IMR-90 (cell line): ENCODE data around the gene SLC31A2. TPM values are rescaled to one million over a fixed set of nuclear protein-coding genes. Genes with fewer than 3 reads are reported as not detected.

Source experiments
- ATAC-seq: fragments of 200-7000 bp; cut with Tn5 transposase; 2 replicates; pipeline ENCODE4 v1.9.1; 2020; ENCODE audit warnings: low read depth, mild to moderate bottlenecking, moderate library complexity
- BruUV-seq: library from RNA; stranded (reverse); fragments of 400-500 nt; replicated peaks from 2 replicates; lab custom pipeline; 2021; lab: Mats Ljungman, UMichigan
- CTCF ChIA-PET: fragments of 300-600 bp; formaldehyde crosslinking; extraction: SDS; loops from one replicate; lab custom pipeline; 2021; ENCODE audit warnings: antibody characterized with exemption; lab: Yijun Ruan, JAX
- POLR2A ChIA-PET: fragments of 300-600 bp; sonication (Branson Sonifier 250); formaldehyde crosslinking; loops from one replicate; lab custom pipeline; 2022; ENCODE audit warnings: antibody characterized with exemption; ENCODE audit not compliant: unreplicated experiment; lab: Charles Lee
- DNase-seq: peaks from one replicate; pipeline ENCODE4 v3.0.0; 2013
- H2AFZ ChIP-seq: replicated peaks from 2 replicates; pipeline ENCODE3; 2013; ENCODE audit warnings: low read length, mild to moderate bottlenecking; ENCODE audit not compliant: poor library complexity
- H2AK5ac ChIP-seq: 2 replicates; pipeline ENCODE4 v1.6.1; 2013; ENCODE audit warnings: low read depth, low read length, inconsistent platforms
- H2AK9ac ChIP-seq: replicated peaks from 2 replicates; pipeline ENCODE3; 2013; ENCODE audit warnings: mild to moderate bottlenecking, low read depth, low read length, moderate library complexity; ENCODE audit not compliant: poor library complexity
- H2BK120ac ChIP-seq: 2 replicates; pipeline ENCODE4 v1.6.1; 2013; ENCODE audit warnings: low read depth, low read length, inconsistent platforms
- H2BK15ac ChIP-seq: 3 replicates; pipeline ENCODE4 v1.6.1; 2013; ENCODE audit warnings: low read depth, low read length, inconsistent platforms
- H2BK20ac ChIP-seq: 2 replicates; pipeline ENCODE4 v1.6.1; 2013; ENCODE audit warnings: low read depth, mild to moderate bottlenecking, inconsistent platforms, low read length, moderate library complexity
- H2BK5ac ChIP-seq: 2 replicates; pipeline ENCODE4 v1.6.1; 2013; ENCODE audit warnings: mild to moderate bottlenecking, low read depth, low read length, inconsistent platforms; ENCODE audit not compliant: poor library complexity, severe bottlenecking
- H3K14ac ChIP-seq: replicated peaks from 2 replicates; pipeline ENCODE4 v1.6.1; 2013; ENCODE audit warnings: low read depth, low read length, inconsistent platforms
- H3K18ac ChIP-seq: 2 replicates; pipeline ENCODE4 v1.6.1; 2013; ENCODE audit warnings: low read depth, low read length, control low read depth
- H3K23ac ChIP-seq: 2 replicates; pipeline ENCODE4 v1.6.1; 2013; ENCODE audit warnings: low read depth, low read length, inconsistent platforms
- H3K27ac ChIP-seq: 2 replicates; pipeline ENCODE4 v1.5.1; 2013; ENCODE audit warnings: mild to moderate bottlenecking, control low read depth, low read length; ENCODE audit not compliant: insufficient read depth
- H3K27me3 ChIP-seq: 2 replicates; pipeline ENCODE4 v1.6.1; 2013; ENCODE audit warnings: low read length; ENCODE audit not compliant: control insufficient read depth, insufficient read depth
- H3K36me3 ChIP-seq: 2 replicates; pipeline ENCODE4 v1.6.1; 2013; ENCODE audit warnings: low read length, mixed read lengths; ENCODE audit not compliant: control insufficient read depth, insufficient read depth
- H3K4ac ChIP-seq: 2 replicates; pipeline ENCODE4 v1.6.1; 2013; ENCODE audit warnings: low read depth, low read length, inconsistent platforms
- H3K4me1 ChIP-seq: 2 replicates; pipeline ENCODE4 v1.6.1; 2013; ENCODE audit warnings: low read length, mixed read lengths; ENCODE audit not compliant: control insufficient read depth, insufficient read depth
- H3K4me2 ChIP-seq: 2 replicates; pipeline ENCODE4 v1.6.1; 2013; ENCODE audit warnings: low read depth, mild to moderate bottlenecking, control low read depth, low read length, moderate library complexity
- H3K4me3 ChIP-seq: 2 replicates; pipeline ENCODE4 v1.5.1; 2013; ENCODE audit warnings: low read depth, mild to moderate bottlenecking, control low read depth, low read length, moderate library complexity; ENCODE audit not compliant: insufficient read depth
- H3K56ac ChIP-seq: 2 replicates; pipeline ENCODE4 v1.6.1; 2013; ENCODE audit warnings: low read length, inconsistent platforms; ENCODE audit not compliant: insufficient read depth; ENCODE audit errors: extremely low read depth
- H3K79me1 ChIP-seq, 2 experiments: 2 replicates each; pipeline ENCODE4 v1.6.1; 2013; ENCODE audit warnings: low read length in 2 of 2, inconsistent platforms in 1 of 2, low read depth in 1 of 2
- H3K9ac ChIP-seq: 2 replicates; pipeline ENCODE4 v1.6.1; 2013; ENCODE audit warnings: low read depth, low read length, control low read depth
- H3K9me1 ChIP-seq: 2 replicates; pipeline ENCODE4 v1.6.1; 2013; ENCODE audit warnings: low read length, inconsistent platforms; ENCODE audit not compliant: insufficient read depth
- H3K9me3 ChIP-seq: 2 replicates; pipeline ENCODE4 v1.6.1; 2013; ENCODE audit warnings: low read length; ENCODE audit not compliant: control insufficient read depth, insufficient read depth
- H4K20me1 ChIP-seq: 2 replicates; pipeline ENCODE4 v1.6.1; 2013; ENCODE audit warnings: low read length, inconsistent platforms; ENCODE audit not compliant: insufficient read depth
- H4K5ac ChIP-seq: 2 replicates; pipeline ENCODE4 v1.6.1; 2013; ENCODE audit warnings: mild to moderate bottlenecking, low read depth, low read length, control low read depth
- H4K8ac ChIP-seq, 2 experiments: 2 replicates each; pipeline ENCODE4 v1.6.1; 2013; ENCODE audit warnings: low read depth in 2 of 2, low read length in 2 of 2, control low read depth in 1 of 2, inconsistent platforms in 1 of 2
- H4K91ac ChIP-seq: 2 replicates; pipeline ENCODE4 v1.6.1; 2013; ENCODE audit warnings: low read depth, low read length, inconsistent platforms; ENCODE audit not compliant: insufficient read depth
- BHLHE40 ChIP-seq: fragments of 150-350 bp; IDR thresholded peaks from 2 replicates; pipeline ENCODE4 v1.6.1; 2016; ENCODE audit warnings: mild to moderate bottlenecking, low read depth, low read length
- CEBPB ChIP-seq: IDR thresholded peaks from 2 replicates; pipeline ENCODE4 v1.6.1; 2012; ENCODE audit warnings: low read depth, low read length, improper control_type of control experiment
- CHD1 ChIP-seq: IDR thresholded peaks from 2 replicates; pipeline ENCODE4 v1.6.1; 2012; ENCODE audit warnings: low read depth, low read length, improper control_type of control experiment
- FOS ChIP-seq: fragments of 150-350 bp; IDR thresholded peaks from 2 replicates; pipeline ENCODE4 v1.6.1; 2016; ENCODE audit warnings: low read depth, low read length
- MAFK ChIP-seq: IDR thresholded peaks from 2 replicates; pipeline ENCODE4 v1.6.1; 2012; ENCODE audit warnings: low read depth, low read length, improper control_type of control experiment
- MAZ ChIP-seq: IDR thresholded peaks from 2 replicates; pipeline ENCODE4 v1.6.1; 2012; ENCODE audit warnings: low read depth, mild to moderate bottlenecking, low read length, improper control_type of control experiment, moderate library complexity, borderline replicate concordance
- MXI1 ChIP-seq: IDR thresholded peaks from 2 replicates; pipeline ENCODE4 v1.6.1; 2012; ENCODE audit warnings: low read depth, mild to moderate bottlenecking, low read length, moderate library complexity, borderline replicate concordance
- NFE2L2 ChIP-seq: fragments of 150-350 bp; IDR thresholded peaks from 2 replicates; pipeline ENCODE4 v1.6.1; 2016; ENCODE audit warnings: low read depth, mild to moderate bottlenecking, low read length
- POLR2A ChIP-seq: IDR thresholded peaks from 2 replicates; pipeline ENCODE4 v1.6.1; 2012; ENCODE audit warnings: mild to moderate bottlenecking, low read depth, low read length
- RAD21 ChIP-seq: IDR thresholded peaks from 2 replicates; pipeline ENCODE4 v1.6.1; 2012; ENCODE audit warnings: low read length, improper control_type of control experiment
- RCOR1 ChIP-seq: IDR thresholded peaks from 2 replicates; pipeline ENCODE4 v1.6.1; 2012; ENCODE audit warnings: mild to moderate bottlenecking, low read length, improper control_type of control experiment; ENCODE audit not compliant: insufficient replicate concordance
- SMC3 ChIP-seq: fragments of 150-350 bp; IDR thresholded peaks from 2 replicates; pipeline ENCODE4 v1.6.1; 2016; ENCODE audit warnings: low read depth, mild to moderate bottlenecking, antibody characterized with exemption, low read length, moderate library complexity
- WGBS, 2 experiments: methylation state at CpG; one replicate each; pipeline versions ENCODE4 v1.1.5 to v1.1.7; 2013; ENCODE audit warnings: missing lambda C conversion rate in 2 of 2; ENCODE audit not compliant: insufficient read length in 1 of 2; ENCODE audit errors: extremely low coverage in 2 of 2; 5-methylcytosine and 5-hydroxymethylcytosine counted together
- dilution Hi-C: fragments of 300-500 bp; cut with HindIII; formaldehyde crosslinking; loops from one replicate; pipeline ENCODE4 v1.14.3; 2018; ENCODE audit warnings: low sequenced_read_pairs; ENCODE audit not compliant: unreplicated experiment
- in situ Hi-C: fragments of 300-500 bp; cut with MboI; formaldehyde crosslinking; loops from 3 replicates; pipeline ENCODE4 v1.14.3; 2019; ENCODE audit warnings: low sequenced_read_pairs, inconsistent platforms, mixed read lengths
- intact Hi-C: fragments of 100-400 bp; cut with micrococcal nuclease; formaldehyde crosslinking; loops from 2 replicates; pipeline ENCODE4 v1.10.0; 2022
- polyA plus RNA-seq, 3 experiments: library from polyadenylated mRNA; depleted of rRNA; stranded (reverse); fragments of >200 nt; gene quantifications; 2 replicates each; pipeline ENCODE4 v1.2.3, GENCODE V29; 2012; ENCODE audit warnings: low replicate concordance in 1 of 3
- total RNA-seq: library from RNA; depleted of rRNA; stranded (reverse); fragments of >200 nt; gene quantifications from 2 replicates; pipeline ENCODE4 v1.2.3, GENCODE V29; 2012
- TF ChIP-seq, protein P1 (sequence below): conservative IDR thresholded peaks from 2 replicates; pipeline ENCODE4 v1.5.1; 2012; ENCODE audit warnings: mild to moderate bottlenecking, low read depth, low read length, improper control_type of control experiment
- TF ChIP-seq, protein P2 (sequence below): fragments of 150-350 bp; IDR thresholded peaks from 2 replicates; pipeline ENCODE4 v1.6.1; 2016; ENCODE audit warnings: low read depth, mild to moderate bottlenecking, low read length, moderate library complexity, borderline replicate concordance

The SLC31A2 gene
- total and polyA plus RNA-seq, 2 of the 4 experiments (the other 2 are of a cell fraction) = 5.1 to 7.2 TPM

DNA sequence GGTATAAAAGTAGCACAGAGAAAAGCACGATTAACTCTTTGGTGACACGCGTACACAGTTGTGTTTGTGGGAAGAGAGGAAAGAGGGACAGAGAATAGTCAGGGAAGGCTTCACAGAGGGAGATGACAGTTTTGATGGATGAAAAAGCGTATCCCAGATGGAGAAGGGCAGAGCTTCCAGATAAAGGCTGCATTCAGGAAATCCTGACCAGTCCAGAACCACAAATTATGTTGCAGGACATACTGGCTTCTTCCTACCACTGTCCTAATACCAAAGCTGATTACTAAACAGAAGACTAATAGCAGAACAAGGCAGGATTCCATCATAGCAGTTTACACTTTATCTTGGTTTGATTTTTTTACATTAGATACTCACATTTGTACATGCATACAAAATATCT lies 34.5 kb downstream of the SLC31A2 start:
- WGBS, 2 experiments = 94% methylated on average over 3 of the region's 4 CpGs; no CpG with 5 or more reads in 1 of the 2 experiments
- H3K23ac ChIP-seq = no peak overlapping the region
- no peak overlapping the region for H3K4me2 ChIP-seq
- H3K4me3 ChIP-seq = no peak overlapping the region
- TF ChIP-seq MXI1 = no peak
- no peak for TF ChIP-seq SMC3
- no peak for TF ChIP-seq POLR2A
- no peak for TF ChIP-seq RCOR1
- TF ChIP-seq, protein P1, sequence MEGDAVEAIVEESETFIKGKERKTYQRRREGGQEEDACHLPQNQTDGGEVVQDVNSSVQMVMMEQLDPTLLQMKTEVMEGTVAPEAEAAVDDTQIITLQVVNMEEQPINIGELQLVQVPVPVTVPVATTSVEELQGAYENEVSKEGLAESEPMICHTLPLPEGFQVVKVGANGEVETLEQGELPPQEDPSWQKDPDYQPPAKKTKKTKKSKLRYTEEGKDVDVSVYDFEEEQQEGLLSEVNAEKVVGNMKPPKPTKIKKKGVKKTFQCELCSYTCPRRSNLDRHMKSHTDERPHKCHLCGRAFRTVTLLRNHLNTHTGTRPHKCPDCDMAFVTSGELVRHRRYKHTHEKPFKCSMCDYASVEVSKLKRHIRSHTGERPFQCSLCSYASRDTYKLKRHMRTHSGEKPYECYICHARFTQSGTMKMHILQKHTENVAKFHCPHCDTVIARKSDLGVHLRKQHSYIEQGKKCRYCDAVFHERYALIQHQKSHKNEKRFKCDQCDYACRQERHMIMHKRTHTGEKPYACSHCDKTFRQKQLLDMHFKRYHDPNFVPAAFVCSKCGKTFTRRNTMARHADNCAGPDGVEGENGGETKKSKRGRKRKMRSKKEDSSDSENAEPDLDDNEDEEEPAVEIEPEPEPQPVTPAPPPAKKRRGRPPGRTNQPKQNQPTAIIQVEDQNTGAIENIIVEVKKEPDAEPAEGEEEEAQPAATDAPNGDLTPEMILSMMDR = no peak
- TF ChIP-seq NFE2L2 = no peak
- TF ChIP-seq, protein P2, sequence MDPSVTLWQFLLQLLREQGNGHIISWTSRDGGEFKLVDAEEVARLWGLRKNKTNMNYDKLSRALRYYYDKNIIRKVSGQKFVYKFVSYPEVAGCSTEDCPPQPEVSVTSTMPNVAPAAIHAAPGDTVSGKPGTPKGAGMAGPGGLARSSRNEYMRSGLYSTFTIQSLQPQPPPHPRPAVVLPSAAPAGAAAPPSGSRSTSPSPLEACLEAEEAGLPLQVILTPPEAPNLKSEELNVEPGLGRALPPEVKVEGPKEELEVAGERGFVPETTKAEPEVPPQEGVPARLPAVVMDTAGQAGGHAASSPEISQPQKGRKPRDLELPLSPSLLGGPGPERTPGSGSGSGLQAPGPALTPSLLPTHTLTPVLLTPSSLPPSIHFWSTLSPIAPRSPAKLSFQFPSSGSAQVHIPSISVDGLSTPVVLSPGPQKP = no peak
- no peak for TF ChIP-seq CHD1
- no peak for TF ChIP-seq CEBPB
- TF ChIP-seq BHLHE40 = no peak
- TF ChIP-seq FOS = no peak
- no peak for TF ChIP-seq MAFK
- no peak for TF ChIP-seq RAD21
- TF ChIP-seq MAZ = no peak
- ChIA-PET POLR2A (interaction anchor here (0.5 kb wide), 1 partner anchor 18 kb away, joined by 3 read pairs; no protein-coding TSS in a partner anchor), CTCF (no interaction called here)
- DNase-seq = no peak
- H3K4ac ChIP-seq = no peak overlapping the region
- BruUV-seq = no TSS peak
- H3K14ac ChIP-seq = no peak overlapping the region
- H4K8ac ChIP-seq = no peak overlapping the region
- dilution Hi-C loops (no loop called here), intact Hi-C loops (no loop called here), in situ Hi-C loops (no loop called here)
- H3K9me3 ChIP-seq = no peaks in the 10 kb centered on the region
- H3K9ac ChIP-seq = no peak overlapping the region
- no peak overlapping the region for H3K18ac ChIP-seq
- no peak overlapping the region for H2BK15ac ChIP-seq
- no peak overlapping the region for H2AK5ac ChIP-seq
- peaks cover 23% of the 10 kb centered on the region for H3K36me3 ChIP-seq
- H4K20me1 ChIP-seq = no peaks in the 10 kb centered on the region
- no peak overlapping the region for H4K91ac ChIP-seq
- H4K5ac ChIP-seq = no peak overlapping the region
- H3K27me3 ChIP-seq = no peaks in the 10 kb centered on the region
- H3K4me1 ChIP-seq = peaks cover 6% of the 10 kb centered on the region
- H3K79me1 ChIP-seq = peaks cover 4 to 20% of the 10 kb centered on the region in 2 experiments
- ATAC-seq = no peak
- no peak overlapping the region for H2AK9ac ChIP-seq
- no peak overlapping the region for H2BK20ac ChIP-seq
- no peak overlapping the region for H3K56ac ChIP-seq
- H3K27ac ChIP-seq = no peak overlapping the region
- no peak overlapping the region for H2AFZ ChIP-seq
- peaks cover 15% of the 10 kb centered on the region for H3K9me1 ChIP-seq
- H2BK5ac ChIP-seq = no peak overlapping the region
- no peak overlapping the region for H2BK120ac ChIP-seq
